CD4-positive, alpha-beta T cell treated with Interleukin-17A for 4 hours (primary cell): ENCODE results near the gene ROBO3.
A peak's percentile ranks its signal among the peaks of the same experiment; 100 is the strongest.

Source experiments
- DNase-seq: peaks from one replicate; pipeline ENCODE4 v3.0.0-alpha.2; 2020; ENCODE audit warnings: mixed read lengths

ROBO3 gene

DNA sequence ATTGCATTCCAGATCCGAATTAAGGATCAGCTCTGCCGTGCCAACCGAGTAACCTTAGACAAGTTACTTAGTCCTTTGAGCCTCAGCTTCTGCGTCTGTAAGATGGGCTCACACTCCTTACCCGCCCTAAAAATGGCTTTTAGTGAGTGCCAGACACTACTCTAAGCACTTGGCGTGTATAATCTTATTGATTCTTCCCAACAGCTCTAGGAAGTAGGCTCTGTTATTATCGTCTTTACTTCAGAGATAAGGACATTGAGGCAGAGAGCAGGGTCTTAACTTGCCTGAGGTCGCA lies 21.7 kb upstream of the ROBO3 start:
- DNase-seq, result no peak

DNA sequence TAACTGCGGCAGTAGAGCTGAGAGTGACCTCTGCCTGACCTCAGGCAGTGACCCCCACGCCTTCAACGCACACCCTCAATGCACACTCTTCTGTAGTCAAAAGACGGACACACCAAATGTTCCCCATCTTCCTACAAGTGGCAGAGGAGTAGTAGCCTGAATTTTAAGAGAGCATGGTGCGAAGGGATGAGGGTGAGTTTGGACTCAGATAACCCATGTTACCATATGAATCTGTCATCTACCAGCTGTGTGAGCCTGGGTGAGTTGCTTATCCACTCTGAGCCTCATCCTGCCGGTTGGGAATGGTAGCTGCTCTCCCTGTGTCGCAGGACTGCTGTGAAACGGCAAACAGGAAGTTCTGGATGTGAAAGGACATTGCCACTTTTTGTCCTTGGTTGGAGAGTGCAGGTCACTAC lies 20.6 kb upstream of the ROBO3 start:
- DNase-seq, result no peak

- DNase-seq, result no peak
These were observed 19.1 kb upstream of the ROBO3 start for GRCh38 chr11:124846070-124846673.

- DNase-seq, result no peak
These were observed 6.1 kb upstream of the ROBO3 start for GRCh38 chr11:124859171-124859570.

DNA sequence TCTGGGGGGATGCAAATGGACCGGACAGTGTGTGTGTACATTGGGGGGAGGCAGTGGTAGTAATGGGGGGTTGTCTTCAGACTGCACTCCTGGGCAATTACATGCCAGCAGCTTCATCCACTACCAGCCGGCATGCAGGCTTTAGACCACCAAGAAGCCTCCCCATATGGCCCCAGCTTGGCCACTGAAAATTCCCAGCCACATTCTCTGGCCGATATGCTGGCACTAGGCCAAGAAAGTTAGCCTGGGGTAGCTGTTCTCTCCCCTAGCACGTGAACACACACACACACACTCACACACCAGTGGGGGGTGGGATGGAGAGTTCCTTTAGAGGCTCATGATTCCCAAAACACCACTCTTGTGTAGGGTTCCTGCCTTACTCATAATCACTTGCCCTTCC lies 3.6 kb upstream of the ROBO3 start:
- DNase-seq, result no peak

GRCh38 chr11:124863137-124863825 lies 2.0 kb upstream of the ROBO3 start:
- DNase-seq, result no peak

DNA sequence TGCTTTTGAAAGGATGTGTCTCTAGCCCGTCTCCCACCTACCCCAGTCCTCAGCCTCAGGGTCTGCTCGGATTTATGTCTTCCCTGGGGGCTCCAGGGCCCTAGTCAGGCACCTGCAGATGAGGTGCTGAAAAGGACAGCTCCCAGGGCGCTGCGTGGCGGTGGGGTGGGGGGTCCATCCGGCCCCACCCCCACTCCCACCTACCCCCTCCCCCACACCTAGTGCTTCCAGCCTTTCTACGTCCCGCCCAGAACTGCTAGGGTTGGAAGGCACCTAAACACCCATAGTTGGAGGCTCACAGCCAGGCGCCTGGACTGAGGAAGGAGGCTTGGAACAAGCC lies 1.4 kb upstream of the ROBO3 start:
- no peak for DNase-seq

- no peak for DNase-seq
These were observed 898 bp upstream of the ROBO3 start for GRCh38 chr11:124864176-124864891.

- no peak for DNase-seq
These were observed 396 bp upstream of the ROBO3 start for GRCh38 chr11:124864892-124865180.

GRCh38 chr11:124865902-124866851 lies 945 bp downstream of the ROBO3 start:
- peak; percentile 65 for DNase-seq

- DNase-seq, result no peak
These were observed 2.5 kb downstream of the ROBO3 start for GRCh38 chr11:124867700-124868099.

DNA sequence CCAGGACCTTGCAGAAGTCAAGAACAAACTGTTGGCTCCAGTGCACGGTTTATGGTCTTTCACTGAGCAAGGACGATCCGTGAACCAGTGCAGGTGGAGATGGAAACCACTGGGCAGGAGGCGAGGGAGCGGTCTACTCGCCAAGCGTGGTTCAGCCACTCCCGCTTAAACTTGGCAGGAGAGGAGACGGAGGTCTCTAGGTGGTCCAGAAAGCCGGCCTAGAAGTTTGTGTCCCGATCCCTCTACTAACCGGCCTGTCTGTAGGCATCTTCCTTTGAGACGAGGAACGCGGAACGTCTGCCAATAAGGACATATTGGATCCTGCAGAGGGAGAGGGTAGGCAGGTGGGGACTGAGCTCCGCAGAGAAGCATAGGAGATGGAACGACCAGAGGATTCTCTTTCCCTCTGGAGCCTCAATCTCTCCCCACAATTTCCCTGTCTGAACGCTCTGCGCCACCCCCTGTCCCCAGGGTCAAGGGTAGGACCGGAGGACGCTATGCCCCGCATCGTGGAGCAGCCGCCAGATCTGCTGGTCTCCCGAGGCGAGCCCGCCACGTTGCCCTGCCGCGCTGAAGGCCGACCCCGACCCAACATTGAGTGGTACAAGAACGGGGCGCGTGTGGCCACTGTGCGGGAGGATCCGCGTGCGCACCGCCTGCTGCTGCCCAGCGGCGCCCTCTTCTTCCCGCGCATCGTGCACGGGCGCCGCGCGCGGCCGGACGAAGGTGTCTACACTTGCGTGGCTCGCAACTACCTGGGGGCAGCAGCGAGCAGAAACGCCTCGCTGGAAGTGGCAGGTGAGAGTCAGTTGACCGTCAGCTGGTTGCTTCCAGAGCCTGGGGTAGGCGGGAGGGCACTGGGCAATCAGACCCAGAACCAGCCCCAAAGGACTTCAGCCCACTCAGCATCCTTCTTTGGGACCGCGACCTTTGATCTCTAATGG lies 3.4 kb downstream of the ROBO3 start:
- DNase-seq, result no peak

- DNase-seq, result no peak
These were observed 4.1 kb downstream of the ROBO3 start for GRCh38 chr11:124869331-124869730.

DNA sequence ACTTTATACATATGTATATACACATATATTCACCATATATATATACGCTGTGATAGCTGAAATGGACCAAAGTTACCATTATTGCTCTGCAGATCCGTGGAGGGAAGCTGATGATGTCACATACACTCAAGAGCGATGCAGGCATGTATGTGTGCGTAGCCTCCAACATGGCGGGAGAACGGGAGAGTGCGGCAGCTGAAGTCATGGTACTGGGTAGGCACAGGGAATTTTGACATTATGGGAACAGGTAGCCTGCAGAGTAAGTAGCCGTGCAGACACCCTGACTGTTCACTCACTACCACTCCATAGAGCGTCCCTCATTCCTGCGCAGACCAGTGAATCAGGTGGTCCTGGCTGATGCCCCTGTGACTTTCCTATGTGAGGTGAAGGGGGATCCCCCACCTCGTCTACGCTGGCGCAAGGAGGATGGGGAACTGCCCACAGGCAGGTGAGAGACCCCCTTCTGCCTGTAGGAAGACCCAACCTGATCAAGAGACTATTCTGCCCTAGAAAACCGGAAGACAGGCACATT lies 4.7 kb downstream of the ROBO3 start:
- DNase-seq, result no peak

DNA sequence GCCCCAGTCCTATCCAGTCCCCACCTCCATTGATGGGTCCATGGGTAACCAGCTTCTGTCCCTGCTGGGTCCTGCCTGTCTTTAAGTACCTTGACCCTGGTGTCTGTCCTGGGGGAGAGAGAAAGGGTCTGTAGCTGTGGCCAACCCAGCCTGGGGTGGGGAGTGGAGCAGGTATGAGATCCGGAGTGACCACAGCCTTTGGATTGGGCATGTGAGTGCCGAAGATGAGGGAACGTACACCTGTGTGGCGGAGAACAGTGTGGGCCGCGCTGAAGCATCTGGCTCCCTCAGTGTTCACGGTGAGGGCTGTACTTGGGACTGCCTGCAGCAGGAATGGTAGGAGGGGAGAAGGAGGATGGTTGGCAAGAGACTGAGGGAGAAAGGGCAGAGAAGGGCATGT lies 5.2 kb downstream of the ROBO3 start:
- DNase-seq, result no peak

- DNase-seq, result no peak
These were observed 7.0 kb downstream of the ROBO3 start for GRCh38 chr11:124872280-124872679.

GRCh38 chr11:124872741-124873140 lies 7.5 kb downstream of the ROBO3 start:
- no peak for DNase-seq

DNA sequence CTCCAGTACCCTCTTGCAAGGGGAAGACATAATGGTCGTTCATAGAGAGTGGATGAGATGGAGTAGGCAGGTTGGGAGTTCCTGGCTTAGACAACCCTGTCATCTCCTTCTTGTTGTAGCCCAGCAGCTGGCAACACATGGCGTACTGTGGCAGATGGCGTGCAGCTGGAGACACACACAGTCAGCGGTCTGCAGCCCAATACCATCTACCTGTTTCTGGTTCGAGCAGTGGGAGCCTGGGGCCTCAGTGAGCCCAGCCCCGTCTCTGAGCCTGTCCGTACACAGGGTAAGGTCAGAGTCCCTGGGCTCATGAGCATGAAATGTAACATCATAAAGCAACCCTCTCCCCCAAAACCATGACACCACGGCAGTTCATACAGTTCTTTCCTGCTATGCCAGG lies 8.7 kb downstream of the ROBO3 start:
- DNase-seq, result no peak

- DNase-seq, result no peak
These were observed 9.5 kb downstream of the ROBO3 start for GRCh38 chr11:124874571-124875255.

GRCh38 chr11:124875401-124875800 lies 10.2 kb downstream of the ROBO3 start:
- DNase-seq, result no peak
